SHP77 treated with DMSO at 0.1 percent for 48 hours (cell line): ENCODE measurements around the gene RBM47.

Source experiments
- DNase-seq: peaks from one replicate; lab custom pipeline; 2025; lab: John Stamatoyannopoulos, UW

RBM47 gene

GRCh38 chr4:40623707-40624106, 6.0 kb downstream of the RBM47 start:
- no peak for DNase-seq

- no peak for DNase-seq
Measured at GRCh38 chr4:40622913-40623312, 6.8 kb downstream of the RBM47 start.

GRCh38 chr4:40621592-40622512, 7.8 kb downstream of the RBM47 start:
- no peak for DNase-seq

GRCh38 chr4:40621229-40621591, 8.5 kb downstream of the RBM47 start:
- no peak for DNase-seq

GRCh38 chr4:40619600-40619999, 10.1 kb downstream of the RBM47 start:
- DNase-seq, result no peak

- DNase-seq, result no peak
Measured at GRCh38 chr4:40617872-40618271, 11.8 kb downstream of the RBM47 start.

GRCh38 chr4:40614031-40614430, 15.6 kb downstream of the RBM47 start:
- no peak for DNase-seq

- DNase-seq, result no peak
Measured at GRCh38 chr4:40613456-40613855, 16.2 kb downstream of the RBM47 start.

GRCh38 chr4:40612831-40613230, 16.8 kb downstream of the RBM47 start:
- no peak for DNase-seq

GRCh38 chr4:40612283-40612682, 17.4 kb downstream of the RBM47 start:
- DNase-seq, result no peak

- DNase-seq, result no peak
Measured at GRCh38 chr4:40608628-40609027, 21.0 kb downstream of the RBM47 start.

- no peak for DNase-seq
Measured at GRCh38 chr4:40607221-40607620, 22.4 kb downstream of the RBM47 start.

- DNase-seq, result no peak
Measured at GRCh38 chr4:40606239-40606767, 23.4 kb downstream of the RBM47 start.

- no peak for DNase-seq
Measured at GRCh38 chr4:40603281-40603680, 26.4 kb downstream of the RBM47 start.

- no peak for DNase-seq
Measured at GRCh38 chr4:40601641-40602040, 28.0 kb downstream of the RBM47 start.

GRCh38 chr4:40600850-40601249, 28.8 kb downstream of the RBM47 start:
- DNase-seq, result no peak

GRCh38 chr4:40599431-40599830, 30.2 kb downstream of the RBM47 start:
- no peak for DNase-seq

GRCh38 chr4:40596522-40596921, 33.1 kb downstream of the RBM47 start:
- no peak for DNase-seq

GRCh38 chr4:40595981-40596380, 33.7 kb downstream of the RBM47 start:
- DNase-seq, result no peak

GRCh38 chr4:40594261-40595178, 35.1 kb downstream of the RBM47 start:
- DNase-seq, result no peak

- DNase-seq, result no peak
Measured at GRCh38 chr4:40592034-40592433, 37.6 kb downstream of the RBM47 start.

GRCh38 chr4:40587826-40588225, 41.8 kb downstream of the RBM47 start:
- DNase-seq, result no peak

- DNase-seq, result no peak
Measured at GRCh38 chr4:40587351-40587750, 42.3 kb downstream of the RBM47 start.
